ENCODE data around the gene MRNIP.

GRCh38 chr5:179795049-179795862 is 63.4 kb downstream of the MRNIP start:
- TF ChIP-seq CTCF (IDR thresholded peaks at IDR 0.05), result no peak
- no peak for TF ChIP-seq ZFX (IDR thresholded peaks at IDR 0.05; ENCODE audit: borderline replicate concordance)
